GM13976 (cell line): ENCODE measurements around the gene PROSER2.

Experiments
- DNase-seq: peaks from one replicate; pipeline ENCODE4 v3.0.0; 2012; ENCODE audit warnings: low spot score
- in situ Hi-C: fragments of 300-500 bp; cut with MboI; formaldehyde crosslinking; loops from one replicate; pipeline ENCODE4 v1.12.0; 2022; ENCODE audit warnings: low sequenced_read_pairs, mixed read lengths, inconsistent platforms; ENCODE audit not compliant: unreplicated experiment
- TF ChIP-seq, protein P1 (sequence below): IDR thresholded peaks from 2 replicates; pipeline ENCODE4 v1.5.1; 2012; ENCODE audit warnings: borderline replicate concordance, mild to moderate bottlenecking; ENCODE audit not compliant: insufficient read depth; ENCODE audit errors: extremely low read depth, missing control alignments, control extremely low read depth

Gene PROSER2, protein sequence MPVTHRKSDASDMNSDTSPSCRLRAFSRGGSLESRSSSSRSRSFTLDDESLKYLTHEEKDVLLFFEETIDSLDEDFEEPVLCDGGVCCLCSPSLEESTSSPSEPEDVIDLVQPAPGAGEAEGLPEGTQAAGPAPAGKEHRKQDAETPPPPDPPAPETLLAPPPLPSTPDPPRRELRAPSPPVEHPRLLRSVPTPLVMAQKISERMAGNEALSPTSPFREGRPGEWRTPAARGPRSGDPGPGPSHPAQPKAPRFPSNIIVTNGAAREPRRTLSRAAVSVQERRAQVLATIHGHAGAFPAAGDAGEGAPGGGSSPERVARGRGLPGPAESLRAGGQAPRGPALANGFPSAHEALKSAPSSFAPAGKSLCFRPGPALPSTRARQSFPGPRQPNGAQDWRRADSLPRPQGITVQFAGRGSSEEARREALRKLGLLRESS

DNA sequence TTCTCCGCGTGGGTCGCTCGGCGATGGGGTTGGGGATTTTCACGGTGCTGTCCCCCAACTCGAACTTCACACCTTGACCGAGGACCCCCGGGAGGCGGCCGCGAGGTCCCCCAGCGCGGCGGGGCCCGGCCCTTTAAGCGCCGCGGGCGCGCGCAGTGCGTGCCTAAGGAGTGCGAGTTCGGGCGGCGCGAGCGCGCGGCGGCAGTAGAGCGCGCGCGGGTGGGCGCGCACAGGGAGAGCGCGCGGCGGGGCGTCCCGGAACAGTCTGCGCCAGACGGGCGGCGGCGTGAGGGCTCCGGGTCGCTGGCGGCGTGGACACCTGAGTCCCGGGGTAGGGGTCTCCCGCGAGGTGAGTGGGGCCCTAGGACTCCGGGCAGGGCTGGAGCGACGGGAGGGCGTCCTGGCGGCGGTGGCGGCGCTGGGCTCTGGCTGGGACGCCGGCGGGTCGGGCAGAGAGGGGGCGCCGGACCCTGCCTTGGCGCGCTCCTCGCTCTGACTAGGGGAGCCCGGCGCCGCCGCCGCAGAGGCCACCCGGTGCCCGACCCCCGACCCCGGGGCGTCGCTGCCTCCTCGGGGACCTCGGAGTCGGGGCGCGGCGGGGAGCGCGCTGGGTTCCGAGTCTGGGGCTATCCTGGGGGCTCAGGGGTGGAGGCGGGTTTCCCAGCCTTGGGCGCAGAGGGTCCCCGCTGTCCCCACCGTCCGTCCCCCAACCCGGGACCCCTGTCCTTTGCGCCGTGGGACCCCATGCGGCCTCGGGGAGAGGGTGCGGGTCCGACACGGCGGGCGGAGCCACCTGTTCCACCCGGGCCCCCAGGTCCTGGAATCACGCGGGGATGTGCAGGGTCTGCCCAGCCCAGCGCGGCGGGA lies at the start of gene PROSER2:
TSS of gene PROSER2 (plus strand) at position 235 of the 867 bp plus-strand sequence. CDS start 28,722 bp downstream, outside the sequence.
- peak; percentile 60 for DNase-seq
- TF ChIP-seq, protein P1, sequence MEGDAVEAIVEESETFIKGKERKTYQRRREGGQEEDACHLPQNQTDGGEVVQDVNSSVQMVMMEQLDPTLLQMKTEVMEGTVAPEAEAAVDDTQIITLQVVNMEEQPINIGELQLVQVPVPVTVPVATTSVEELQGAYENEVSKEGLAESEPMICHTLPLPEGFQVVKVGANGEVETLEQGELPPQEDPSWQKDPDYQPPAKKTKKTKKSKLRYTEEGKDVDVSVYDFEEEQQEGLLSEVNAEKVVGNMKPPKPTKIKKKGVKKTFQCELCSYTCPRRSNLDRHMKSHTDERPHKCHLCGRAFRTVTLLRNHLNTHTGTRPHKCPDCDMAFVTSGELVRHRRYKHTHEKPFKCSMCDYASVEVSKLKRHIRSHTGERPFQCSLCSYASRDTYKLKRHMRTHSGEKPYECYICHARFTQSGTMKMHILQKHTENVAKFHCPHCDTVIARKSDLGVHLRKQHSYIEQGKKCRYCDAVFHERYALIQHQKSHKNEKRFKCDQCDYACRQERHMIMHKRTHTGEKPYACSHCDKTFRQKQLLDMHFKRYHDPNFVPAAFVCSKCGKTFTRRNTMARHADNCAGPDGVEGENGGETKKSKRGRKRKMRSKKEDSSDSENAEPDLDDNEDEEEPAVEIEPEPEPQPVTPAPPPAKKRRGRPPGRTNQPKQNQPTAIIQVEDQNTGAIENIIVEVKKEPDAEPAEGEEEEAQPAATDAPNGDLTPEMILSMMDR, result no peak
- in situ Hi-C loops, result no loop called here

DNA sequence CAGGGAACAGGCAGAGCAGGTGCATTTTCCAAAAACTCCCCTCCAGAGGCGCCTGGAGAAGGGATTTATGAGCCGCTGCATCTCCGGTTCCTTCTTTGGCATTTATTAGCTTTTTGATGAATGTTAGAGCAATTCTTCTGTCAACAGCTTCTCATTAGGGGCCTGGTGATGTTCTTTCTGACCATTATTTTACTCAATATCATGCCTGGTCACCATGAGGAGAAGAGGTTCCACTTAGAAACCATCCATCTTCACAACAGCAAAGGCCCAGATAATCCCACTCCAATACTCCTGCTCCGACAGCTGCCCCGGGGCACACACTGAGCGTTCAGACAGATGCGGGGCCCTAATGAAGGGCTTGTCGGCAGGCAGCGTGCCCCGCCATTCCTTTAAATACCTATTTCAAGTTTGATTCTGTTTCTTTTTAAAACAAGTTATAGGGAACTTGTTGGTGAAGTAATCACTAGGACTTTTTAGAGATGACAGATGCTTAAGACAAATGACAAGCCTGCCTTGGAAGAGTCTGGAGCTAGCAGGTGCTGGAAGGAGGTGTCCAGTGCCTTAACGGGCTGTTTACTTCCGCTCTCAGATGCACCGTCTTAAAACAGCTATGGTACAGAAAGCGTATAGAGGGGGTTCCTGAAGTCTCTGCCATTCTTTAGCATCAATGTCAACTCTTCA lies 49.3 kb upstream of the PROSER2 start:
- TF ChIP-seq, protein P1, result no peak
- no peak for DNase-seq
- in situ Hi-C loops, result no loop called here

DNA sequence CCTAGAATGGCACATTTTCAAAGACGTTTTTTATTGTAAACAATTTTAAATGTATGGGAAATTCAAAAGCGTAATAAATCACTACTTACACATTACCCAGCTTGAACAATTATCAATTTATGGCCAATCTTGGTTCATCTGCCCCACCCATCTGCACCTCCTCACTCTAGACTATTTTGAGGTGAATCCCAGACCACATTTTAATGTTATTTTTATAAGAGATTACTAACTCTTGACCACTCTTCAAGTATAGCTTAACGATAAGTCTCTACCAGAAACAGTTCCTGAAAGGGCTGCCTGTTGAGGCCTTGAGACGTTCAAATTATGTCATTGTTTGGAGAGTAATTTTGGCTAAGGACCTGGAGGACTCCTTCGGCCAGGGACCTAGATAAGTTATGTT lies 47.7 kb upstream of the PROSER2 start:
- in situ Hi-C loops, result no loop called here
- DNase-seq, result no peak
- TF ChIP-seq, protein P1, result no peak

DNA sequence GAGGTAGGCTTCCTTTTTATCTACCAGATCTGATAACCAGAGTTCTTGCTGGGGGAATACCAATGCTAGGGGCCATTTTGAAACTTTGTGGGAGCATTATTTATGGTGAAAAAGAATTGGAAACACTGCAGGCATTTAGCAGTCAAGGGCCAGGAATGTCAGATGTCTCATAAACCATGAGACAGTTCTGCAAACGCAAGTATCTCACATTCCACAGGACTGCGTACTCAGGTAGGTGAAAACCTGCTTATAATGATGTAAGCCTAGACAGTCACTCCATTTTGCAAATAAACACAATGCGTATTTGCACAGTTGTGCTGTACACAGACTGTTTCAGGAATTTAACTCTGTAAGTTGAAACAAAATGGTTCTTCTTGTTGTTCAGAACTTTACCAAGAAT lies 47.1 kb upstream of the PROSER2 start:
- in situ Hi-C loops, result no loop called here
- no peak for DNase-seq
- TF ChIP-seq, protein P1, result no peak

DNA sequence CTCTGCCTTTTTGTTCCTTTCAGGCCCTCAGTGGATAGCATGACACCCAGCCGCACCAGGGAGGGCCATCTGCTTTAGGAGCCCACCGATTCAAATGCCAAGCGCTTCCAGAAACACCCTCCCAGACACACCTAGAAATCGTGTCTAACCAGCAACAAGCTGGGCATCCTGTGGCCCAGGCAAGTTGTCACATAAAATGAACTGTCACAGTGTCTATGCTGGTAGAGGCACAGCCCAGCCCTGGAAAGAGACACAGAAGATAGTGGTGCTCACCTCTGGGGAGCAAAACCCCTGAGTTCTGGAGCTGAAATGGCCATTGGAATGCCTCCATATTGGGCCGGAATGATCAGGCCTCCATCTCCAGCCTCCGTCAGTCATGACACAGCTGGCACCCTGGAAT lies 42.0 kb upstream of the PROSER2 start:
- TF ChIP-seq, protein P1, result no peak
- no peak for DNase-seq
- in situ Hi-C loops, result loop anchor here (10.0 kb wide), 1 partner anchor 204 kb away; no protein-coding TSS in a partner anchor

DNA sequence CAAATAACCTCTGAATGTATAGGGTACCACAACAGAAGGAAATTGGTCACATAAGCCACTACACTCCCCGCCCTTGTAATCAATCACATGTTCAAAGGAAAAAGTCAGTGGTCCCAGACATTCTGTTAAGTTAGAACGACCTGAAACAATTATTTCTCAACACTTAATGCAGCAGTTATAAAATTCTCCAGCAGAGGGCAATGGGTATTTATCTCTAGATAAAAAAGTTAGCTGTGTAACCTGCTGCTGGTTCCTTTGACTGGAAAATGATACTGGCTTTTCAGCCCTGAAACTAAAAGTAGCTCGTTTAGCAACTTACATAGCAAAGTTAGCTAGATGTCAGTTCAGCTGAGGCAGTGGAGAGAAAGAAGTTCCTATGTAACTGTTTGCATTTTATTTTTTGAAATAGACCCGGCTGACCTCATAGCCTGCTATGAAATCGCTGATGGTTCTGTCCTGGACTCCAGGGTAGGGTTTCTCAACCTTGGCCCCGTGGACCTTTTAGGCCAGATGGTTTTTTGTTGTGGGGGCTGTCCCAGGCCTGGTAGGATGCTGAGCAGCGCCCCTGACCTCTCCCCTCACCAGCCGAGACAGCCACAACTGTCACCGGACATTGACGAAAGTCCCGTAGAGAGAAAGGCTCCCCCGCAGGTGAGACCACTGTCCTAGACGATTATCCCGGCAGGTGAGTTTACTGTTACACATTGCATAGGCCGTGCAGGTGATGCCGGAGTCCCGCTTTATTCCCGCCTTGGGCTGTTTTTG lies 40.2 kb upstream of the PROSER2 start:
- TF ChIP-seq, protein P1, result peak; percentile 56
- DNase-seq, result peak; percentile 74
- in situ Hi-C loops, result loop anchor here (10.0 kb wide), 1 partner anchor 202 kb away; no protein-coding TSS in a partner anchor
